ENCODE results near the gene GRIA2.

The GRIA2 gene

DNA sequence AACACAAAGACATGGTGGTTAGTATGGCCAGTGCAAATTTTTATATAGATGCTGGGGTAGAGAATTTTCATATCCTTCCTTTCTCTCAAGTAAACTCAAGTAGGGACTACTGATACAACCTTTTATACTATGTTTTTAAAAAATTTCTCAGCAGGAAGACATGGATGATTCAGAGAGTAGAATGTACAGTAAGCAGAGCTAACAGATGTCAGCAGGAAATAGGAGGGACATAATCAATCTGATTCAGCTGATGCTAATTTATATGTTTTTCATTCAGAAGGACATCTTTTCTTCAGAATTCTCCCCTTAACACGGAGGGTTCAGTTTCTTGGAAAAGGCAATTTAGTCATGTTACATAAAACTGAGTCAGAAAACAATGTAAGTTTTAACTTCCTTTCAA lies 95.4 kb downstream of the GRIA2 start:
- no peak overlapping the region for H3K4me2 ChIP-seq (ENCODE audit: low read length)
- no peaks in the 10 kb centered on the region for H3K79me2 ChIP-seq
- H3K9me3 ChIP-seq (ENCODE audit: control insufficient read depth, low read length), result no peaks in the 10 kb centered on the region
- H3K4me3 ChIP-seq (ENCODE audit: low read depth, low read length), result no peak overlapping the region
- H3K27me3 ChIP-seq (ENCODE audit: control insufficient read depth, insufficient read depth, low read length), result no peaks in the 10 kb centered on the region
- no peaks in the 10 kb centered on the region for H3K36me3 ChIP-seq (ENCODE audit: control insufficient read depth, insufficient read depth, low read length)
- H3K9ac ChIP-seq, result no peak overlapping the region
- no peak overlapping the region for H2AFZ ChIP-seq
- TF ChIP-seq, protein P1, sequence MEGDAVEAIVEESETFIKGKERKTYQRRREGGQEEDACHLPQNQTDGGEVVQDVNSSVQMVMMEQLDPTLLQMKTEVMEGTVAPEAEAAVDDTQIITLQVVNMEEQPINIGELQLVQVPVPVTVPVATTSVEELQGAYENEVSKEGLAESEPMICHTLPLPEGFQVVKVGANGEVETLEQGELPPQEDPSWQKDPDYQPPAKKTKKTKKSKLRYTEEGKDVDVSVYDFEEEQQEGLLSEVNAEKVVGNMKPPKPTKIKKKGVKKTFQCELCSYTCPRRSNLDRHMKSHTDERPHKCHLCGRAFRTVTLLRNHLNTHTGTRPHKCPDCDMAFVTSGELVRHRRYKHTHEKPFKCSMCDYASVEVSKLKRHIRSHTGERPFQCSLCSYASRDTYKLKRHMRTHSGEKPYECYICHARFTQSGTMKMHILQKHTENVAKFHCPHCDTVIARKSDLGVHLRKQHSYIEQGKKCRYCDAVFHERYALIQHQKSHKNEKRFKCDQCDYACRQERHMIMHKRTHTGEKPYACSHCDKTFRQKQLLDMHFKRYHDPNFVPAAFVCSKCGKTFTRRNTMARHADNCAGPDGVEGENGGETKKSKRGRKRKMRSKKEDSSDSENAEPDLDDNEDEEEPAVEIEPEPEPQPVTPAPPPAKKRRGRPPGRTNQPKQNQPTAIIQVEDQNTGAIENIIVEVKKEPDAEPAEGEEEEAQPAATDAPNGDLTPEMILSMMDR (IDR thresholded peaks at IDR 0.05), result no peak
- no peak overlapping the region for H3K27ac ChIP-seq
- H3K4me1 ChIP-seq, result no peaks in the 10 kb centered on the region

DNA sequence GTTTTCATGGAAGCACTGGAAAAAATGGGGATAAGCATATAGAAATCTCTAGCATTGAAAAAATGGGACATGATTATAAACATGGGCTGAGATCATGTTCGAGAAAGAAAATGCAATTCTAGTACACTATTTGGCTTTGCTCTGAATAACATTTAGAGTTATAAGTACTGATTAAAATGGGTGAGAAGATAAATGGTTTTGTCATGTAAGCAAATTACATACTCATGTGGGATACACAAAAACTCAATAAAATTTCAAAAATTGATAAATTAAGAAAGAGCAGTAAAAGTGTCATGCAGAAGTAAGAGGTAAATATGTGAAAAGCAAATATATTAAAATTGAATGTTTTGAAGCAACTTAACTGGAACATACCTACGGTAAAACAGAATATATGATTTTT lies 99.6 kb downstream of the GRIA2 start:
- no peaks in the 10 kb centered on the region for H3K27me3 ChIP-seq (ENCODE audit: control insufficient read depth, insufficient read depth, low read length)
- H2AFZ ChIP-seq, result no peak overlapping the region
- H3K79me2 ChIP-seq, result no peaks in the 10 kb centered on the region

DNA sequence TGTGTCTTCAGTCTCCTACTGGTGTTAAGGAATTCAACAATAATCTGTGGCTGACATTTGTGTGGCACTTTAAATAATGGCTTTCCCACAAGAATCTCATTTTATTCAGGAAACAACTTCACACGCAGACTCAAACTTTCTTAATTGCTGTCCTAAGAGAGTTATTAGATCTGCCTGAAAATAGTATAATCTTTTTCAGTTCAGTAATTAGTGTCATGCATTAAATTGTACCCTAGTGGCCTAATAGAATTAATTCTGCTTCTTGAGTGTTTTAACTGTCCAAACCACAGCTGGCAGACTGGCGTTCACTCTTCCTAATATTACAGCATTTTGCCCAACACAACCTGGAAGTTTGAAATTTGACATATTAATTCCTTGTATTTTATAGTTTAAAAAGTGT lies 107.1 kb downstream of the GRIA2 start:
- TF ChIP-seq, protein P1 (IDR thresholded peaks at IDR 0.05), result no peak
- Histone ChIP-seq H3K9me3 (ENCODE audit: control insufficient read depth, low read length) (no peaks in the 10 kb centered on the region), H2AFZ (no peak overlapping the region), H3K36me3 (ENCODE audit: control insufficient read depth, insufficient read depth, low read length) (no peaks in the 10 kb centered on the region), H3K4me1 (no peaks in the 10 kb centered on the region), H3K4me2 (ENCODE audit: low read length) (no peak overlapping the region), H3K9ac (no peak overlapping the region), H3K27me3 (ENCODE audit: control insufficient read depth, insufficient read depth, low read length) (no peaks in the 10 kb centered on the region), H3K79me2 (no peaks in the 10 kb centered on the region), H3K4me3 (ENCODE audit: low read depth, low read length) (no peak overlapping the region), H3K27ac (no peak overlapping the region)

More for the DNA sequence above, 99.6 kb downstream of the GRIA2 start:
- H3K4me1 ChIP-seq, result no peaks in the 10 kb centered on the region
- no peak overlapping the region for H3K4me3 ChIP-seq (ENCODE audit: low read depth, low read length)
- no peak overlapping the region for H3K27ac ChIP-seq
- H3K9ac ChIP-seq, result no peak overlapping the region
- no peak overlapping the region for H3K4me2 ChIP-seq (ENCODE audit: low read length)
- no peaks in the 10 kb centered on the region for H3K9me3 ChIP-seq (ENCODE audit: control insufficient read depth, low read length)
- TF ChIP-seq, protein P1 (IDR thresholded peaks at IDR 0.05), result no peak
- no peaks in the 10 kb centered on the region for H3K36me3 ChIP-seq (ENCODE audit: control insufficient read depth, insufficient read depth, low read length)

DNA sequence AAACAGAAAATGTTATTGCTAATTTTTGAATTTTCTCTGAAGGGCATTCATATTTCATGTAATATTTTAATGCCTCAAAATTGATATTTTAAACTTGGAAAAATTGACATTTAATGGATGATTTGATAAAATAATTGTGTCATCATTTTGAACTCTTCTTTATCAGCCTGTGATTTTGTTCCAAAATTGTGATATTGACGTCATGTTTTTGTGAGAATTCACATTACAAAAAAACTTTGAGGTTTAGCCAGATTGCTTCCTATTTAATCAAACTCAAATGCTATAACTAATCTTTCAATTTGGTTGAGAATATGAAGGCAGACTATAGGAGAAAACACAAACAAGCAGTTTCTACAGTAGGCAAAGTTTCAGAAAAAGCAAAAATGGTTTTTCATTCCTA lies 137.4 kb downstream of the GRIA2 start:
- H2AFZ ChIP-seq, result no peak overlapping the region
- H3K79me2 ChIP-seq, result no peaks in the 10 kb centered on the region
- H3K9ac ChIP-seq, result no peak overlapping the region
- no peaks in the 10 kb centered on the region for H3K27me3 ChIP-seq (ENCODE audit: control insufficient read depth, insufficient read depth, low read length)
- no peak overlapping the region for H3K27ac ChIP-seq
- H3K4me3 ChIP-seq (ENCODE audit: low read depth, low read length), result no peak overlapping the region
- H3K9me3 ChIP-seq (ENCODE audit: control insufficient read depth, low read length), result no peaks in the 10 kb centered on the region
- no peaks in the 10 kb centered on the region for H3K4me1 ChIP-seq
- no peaks in the 10 kb centered on the region for H3K36me3 ChIP-seq (ENCODE audit: control insufficient read depth, insufficient read depth, low read length)
- no peak overlapping the region for H3K4me2 ChIP-seq (ENCODE audit: low read length)
- TF ChIP-seq, protein P1 (IDR thresholded peaks at IDR 0.05), result no peak

DNA sequence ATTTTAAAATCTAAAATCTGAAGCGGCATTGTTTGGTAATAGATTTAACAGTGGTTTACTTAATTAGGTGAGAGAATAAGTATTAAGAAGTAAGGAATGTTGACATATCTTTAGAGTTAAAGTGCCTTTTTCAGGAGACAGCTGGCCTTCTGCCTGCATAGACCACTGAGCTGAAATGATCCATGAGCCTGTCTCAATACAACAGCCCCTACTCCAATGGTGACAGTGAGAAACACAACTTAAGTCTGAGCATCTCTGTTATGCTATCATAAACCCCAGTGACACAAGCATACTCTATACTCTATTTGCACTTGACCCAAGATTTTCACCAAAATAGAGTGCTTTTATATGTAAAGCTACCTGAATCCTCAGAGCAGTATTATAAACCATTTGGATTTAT lies 137.9 kb downstream of the GRIA2 start:
- H3K27ac ChIP-seq, result no peak overlapping the region
- TF ChIP-seq, protein P1 (IDR thresholded peaks at IDR 0.05), result no peak
- H3K79me2 ChIP-seq, result no peaks in the 10 kb centered on the region
- no peaks in the 10 kb centered on the region for H3K27me3 ChIP-seq (ENCODE audit: control insufficient read depth, insufficient read depth, low read length)
- no peak overlapping the region for H3K4me2 ChIP-seq (ENCODE audit: low read length)
- H2AFZ ChIP-seq, result no peak overlapping the region
- no peaks in the 10 kb centered on the region for H3K9me3 ChIP-seq (ENCODE audit: control insufficient read depth, low read length)
- H3K4me1 ChIP-seq, result no peaks in the 10 kb centered on the region
- H3K4me3 ChIP-seq (ENCODE audit: low read depth, low read length), result no peak overlapping the region
- H3K9ac ChIP-seq, result no peak overlapping the region
- no peaks in the 10 kb centered on the region for H3K36me3 ChIP-seq (ENCODE audit: control insufficient read depth, insufficient read depth, low read length)

All from parathyroid adenoma (tissue), 2 donors.